ENCODE data around the gene RAI14. TPM values are rescaled to one million over a fixed set of nuclear protein-coding genes. Genes with fewer than 3 reads are reported as not detected.

The RAI14 gene
- total RNA-seq, 1 experiment from 2014 or later: 34.4 TPM

- H3K36me3 ChIP-seq: no peaks in the 10 kb centered on the region
- H3K9me3 ChIP-seq: 0 out of 2 replicates have a peak, but pooled peaks cover 2% of the 10 kb centered on the region
- H3K27me3 ChIP-seq: no peaks in the 10 kb centered on the region
- no peak overlapping the region for H3K4me3 ChIP-seq
- DNase-seq: no peak
Observed at GRCh38 chr5:34857161-34857560, 201.0 kb downstream of the RAI14 start.

GRCh38 chr5:34857894-34858293 lies 201.8 kb downstream of the RAI14 start:
- no peaks in the 10 kb centered on the region for H3K27me3 ChIP-seq
- H3K36me3 ChIP-seq: no peaks in the 10 kb centered on the region
- H3K9me3 ChIP-seq: 0 out of 2 replicates have a peak, but pooled peaks cover 2% of the 10 kb centered on the region
- H3K4me3 ChIP-seq: no peak overlapping the region
- DNase-seq: no peak

GRCh38 chr5:34858790-34859189 lies 202.7 kb downstream of the RAI14 start:
- Histone ChIP-seq H3K36me3 (no peaks in the 10 kb centered on the region), H3K27me3 (no peaks in the 10 kb centered on the region), H3K4me3 (no peak overlapping the region), H3K9me3 (0 out of 2 replicates have a peak, but pooled peaks cover 2% of the 10 kb centered on the region)
- no peak for DNase-seq

GRCh38 chr5:34859253-34859652 lies 203.1 kb downstream of the RAI14 start:
- DNase-seq: no peak
- H3K36me3 ChIP-seq: no peaks in the 10 kb centered on the region
- 0 out of 2 replicates have a peak, but pooled peaks cover 2% of the 10 kb centered on the region for H3K9me3 ChIP-seq
- no peak overlapping the region for H3K4me3 ChIP-seq
- no peaks in the 10 kb centered on the region for H3K27me3 ChIP-seq

GRCh38 chr5:34863946-34864345 lies 207.8 kb downstream of the RAI14 start:
- no peaks in the 10 kb centered on the region for H3K27me3 ChIP-seq
- DNase-seq: no peak
- H3K36me3 ChIP-seq: no peaks in the 10 kb centered on the region
- H3K9me3 ChIP-seq: no peaks in the 10 kb centered on the region
- H3K4me3 ChIP-seq: no peak overlapping the region

- Histone ChIP-seq H3K9me3 (no peaks in the 10 kb centered on the region), H3K36me3 (no peaks in the 10 kb centered on the region)
- no peak for DNase-seq
Observed at GRCh38 chr5:34865091-34865490, 209.0 kb downstream of the RAI14 start.

GRCh38 chr5:34866989-34867471 lies 210.9 kb downstream of the RAI14 start:
- no peaks in the 10 kb centered on the region for H3K27me3 ChIP-seq
- H3K9me3 ChIP-seq: no peaks in the 10 kb centered on the region
- no peaks in the 10 kb centered on the region for H3K36me3 ChIP-seq
- H3K4me3 ChIP-seq: no peak overlapping the region
- DNase-seq: no peak

More at GRCh38 chr5:34865091-34865490, 209.0 kb downstream of the RAI14 start:
- Histone ChIP-seq H3K27me3 (no peaks in the 10 kb centered on the region), H3K4me3 (no peak overlapping the region)

- H3K4me3 ChIP-seq: no peak overlapping the region
- H3K36me3 ChIP-seq: no peaks in the 10 kb centered on the region
- DNase-seq: no peak
- H3K27me3 ChIP-seq: no peaks in the 10 kb centered on the region
- no peaks in the 10 kb centered on the region for H3K9me3 ChIP-seq
Observed at GRCh38 chr5:34867660-34868059, 211.5 kb downstream of the RAI14 start.

- Histone ChIP-seq H3K36me3 (no peaks in the 10 kb centered on the region), H3K27me3 (no peaks in the 10 kb centered on the region), H3K4me3 (no peak overlapping the region), H3K9me3 (no peaks in the 10 kb centered on the region)
- no peak for DNase-seq
Observed at GRCh38 chr5:34868791-34869190, 212.7 kb downstream of the RAI14 start.

- Histone ChIP-seq H3K9me3 (no peaks in the 10 kb centered on the region), H3K4me3 (no peak overlapping the region), H3K27me3 (no peaks in the 10 kb centered on the region), H3K36me3 (no peaks in the 10 kb centered on the region)
- DNase-seq: no peak
Observed at GRCh38 chr5:34869256-34869655, 213.1 kb downstream of the RAI14 start.

- Histone ChIP-seq H3K9me3 (no peaks in the 10 kb centered on the region; the same call in 1 of the 2 replicates), H3K36me3 (no peaks in the 10 kb centered on the region), H3K4me3 (no peak overlapping the region), H3K27me3 (no peaks in the 10 kb centered on the region)
- DNase-seq: no peak
Observed at GRCh38 chr5:34870382-34870781, 214.3 kb downstream of the RAI14 start.

- H3K27me3 ChIP-seq: no peaks in the 10 kb centered on the region
- DNase-seq: no peak
- peaks cover 9% of the 10 kb centered on the region; the same call in 1 of the 2 replicates for H3K9me3 ChIP-seq
- no peak overlapping the region for H3K4me3 ChIP-seq
- H3K36me3 ChIP-seq: no peaks in the 10 kb centered on the region
Observed at GRCh38 chr5:34876275-34876674, 220.1 kb downstream of the RAI14 start.

- no peaks in the 10 kb centered on the region for H3K27me3 ChIP-seq
- DNase-seq: no peak
- H3K9me3 ChIP-seq: 0 out of 2 replicates have a peak, but pooled peaks cover 5% of the 10 kb centered on the region
- no peaks in the 10 kb centered on the region for H3K36me3 ChIP-seq
- no peak overlapping the region for H3K4me3 ChIP-seq
Observed at GRCh38 chr5:34881246-34881645, 225.1 kb downstream of the RAI14 start.

Other genes with a start within 250 kb of the RAI14 start
- not detected in 2 replicates for gene TTC23L, start 182.8 kb downstream of the RAI14 start, total RNA-seq (2014; rRNA removed; shearing (Covaris generic); ENCODE audit: low replicate concordance)

All from MG63 (cell line).